ENCODE measurements around the gene ARID1B. TPM values are rescaled to one million over a fixed set of nuclear protein-coding genes. Genes with fewer than 3 reads are reported as not detected.

ARID1B gene
- total RNA-seq, 2 experiments from 2014 or later, result 90.1 to 164 TPM

DNA sequence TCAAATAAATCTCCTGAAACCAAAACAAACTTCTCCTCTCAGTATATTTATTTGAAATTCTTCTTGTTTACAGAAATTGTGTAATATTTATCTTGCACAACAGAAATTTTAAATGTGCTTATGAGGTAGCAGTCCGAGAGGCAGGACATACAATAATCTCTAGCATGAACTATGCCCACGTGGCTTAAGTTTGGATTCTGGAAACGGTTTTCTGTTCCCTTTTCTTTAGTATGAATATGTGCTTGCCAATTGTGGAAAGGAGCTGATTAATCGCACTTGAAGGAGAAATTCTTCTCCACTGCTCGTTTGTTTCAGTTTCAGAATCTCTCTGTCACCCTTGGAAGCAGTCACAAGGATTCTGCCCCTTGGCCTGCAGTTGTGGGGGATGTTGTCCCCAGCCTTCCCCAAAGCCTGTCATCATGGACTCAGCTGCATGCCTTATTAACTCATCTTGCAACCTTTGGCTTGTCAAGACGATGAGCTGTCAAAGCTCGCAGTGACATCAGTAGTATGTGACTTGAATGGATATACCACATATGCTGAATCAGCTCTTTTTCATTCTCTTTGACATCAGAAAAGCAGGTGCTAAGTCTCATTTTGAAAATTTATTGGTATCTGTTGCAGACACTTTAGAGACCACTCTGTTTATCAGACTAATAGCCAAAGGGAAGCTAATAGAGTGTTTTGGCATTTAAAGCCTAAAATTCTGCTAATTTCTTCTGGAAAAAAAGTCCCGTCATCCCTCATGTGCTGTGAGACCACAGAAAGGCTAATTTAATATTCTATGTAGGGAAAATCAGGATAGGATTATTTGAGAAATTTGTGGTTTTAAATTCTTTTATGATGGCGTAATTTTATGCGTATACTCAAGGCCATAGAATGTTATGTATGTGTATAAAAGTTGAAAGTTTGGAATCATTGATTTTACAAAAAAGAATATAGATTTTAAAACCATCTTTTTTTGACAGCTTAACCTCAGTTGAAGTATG is 186.8 kb downstream of the ARID1B start:
- TF ChIP-seq EZH2phosphoT487 (IDR thresholded peaks at IDR 0.05; ENCODE audit: borderline replicate concordance, low read depth, low read length) (no peak), CTCF (conservative IDR thresholded peaks at IDR 0.05; ENCODE audit: low read length) (no peak)
- H3K4me2 ChIP-seq (ENCODE audit: low read length), result peak overlapping the region; percentile 60
- H3K36me3 ChIP-seq (ENCODE audit: insufficient read depth, low read length), result no peaks in the 10 kb centered on the region; the same call in 1 of the 2 replicates
- CTCF ChIA-PET (ENCODE audit: unreplicated experiment), result no interaction called here
- DNase-seq (ENCODE audit: low spot score), result peak; percentile 34
- H3K27ac ChIP-seq (ENCODE audit: low read depth, low read length, poor library complexity, severe bottlenecking), result no peak overlapping the region
- peaks cover 62% of the 10 kb centered on the region; the same call in 1 of the 2 replicates for H3K79me2 ChIP-seq (ENCODE audit: insufficient read depth, low read depth, low read length)
- H2AFZ ChIP-seq (ENCODE audit: low read length), result no peak overlapping the region
- H3K4me3 ChIP-seq (ENCODE audit: low read depth, low read length, poor library complexity, severe bottlenecking), result peak overlapping the region; percentile 40
- peaks cover 14% of the 10 kb centered on the region for H3K4me1 ChIP-seq (ENCODE audit: insufficient read depth, low read length, poor library complexity, severe bottlenecking)
- intact Hi-C loops (cut with micrococcal nuclease; ENCODE audit: unreplicated experiment), result no loop called here
- POLR2A ChIA-PET, result interaction anchor here (1.0 to 2.8 kb wide), 7 partner anchors 10 to 155 kb away, joined by 4 to 21 read pairs (median 5); no protein-coding TSS in a partner anchor
- H4K20me1 ChIP-seq (ENCODE audit: insufficient read depth, low read length), result peaks cover under 1% of the 10 kb centered on the region; the same call in 1 of the 2 replicates
- no TSS peak for BruUV-seq (replicated peaks)
- H3K9me2 ChIP-seq (ENCODE audit: insufficient read depth, low read length), result no peaks in the 10 kb centered on the region
- no peaks in the 10 kb centered on the region for H3K9me3 ChIP-seq (ENCODE audit: low read length)

DNA sequence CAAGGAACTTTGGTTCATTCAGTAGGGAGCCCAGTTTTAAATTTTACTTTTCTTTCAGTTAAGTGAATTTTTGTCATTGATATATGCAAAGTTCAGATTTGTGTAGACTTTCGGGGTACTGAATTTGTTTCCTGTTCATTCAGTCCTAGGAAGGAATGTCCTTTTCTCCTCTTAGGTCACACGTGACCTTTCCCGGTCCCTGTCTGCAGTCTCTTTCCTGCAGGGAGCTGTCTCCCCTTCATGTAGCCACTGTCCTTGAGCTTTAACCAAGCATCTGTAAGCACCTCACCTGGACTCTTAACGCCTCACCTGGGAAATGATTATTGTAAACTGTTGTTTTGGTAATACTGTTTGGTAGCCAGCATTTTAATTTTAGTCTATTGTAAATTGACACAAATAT is 190.7 kb downstream of the ARID1B start:
- ChIA-PET POLR2A (interaction anchor here (0.7 to 1.3 kb wide), 4 partner anchors 10 to 205 kb away, joined by 3 read pairs; no protein-coding TSS in a partner anchor), CTCF (ENCODE audit: unreplicated experiment) (no interaction called here)
- Histone ChIP-seq H3K4me3 (ENCODE audit: low read depth, low read length, poor library complexity, severe bottlenecking) (no peak overlapping the region), H2AFZ (ENCODE audit: low read length) (no peak overlapping the region), H3K27ac (ENCODE audit: low read depth, low read length, poor library complexity, severe bottlenecking) (no peak overlapping the region), H3K9me3 (ENCODE audit: low read length) (no peaks in the 10 kb centered on the region), H3K9me2 (ENCODE audit: insufficient read depth, low read length) (no peaks in the 10 kb centered on the region), H3K36me3 (ENCODE audit: insufficient read depth, low read length) (no peaks in the 10 kb centered on the region), H3K4me1 (ENCODE audit: insufficient read depth, low read length, poor library complexity, severe bottlenecking) (peaks cover 37% of the 10 kb centered on the region), H3K4me2 (ENCODE audit: low read length) (no peak overlapping the region), H4K20me1 (ENCODE audit: insufficient read depth, low read length) (peaks cover 7% of the 10 kb centered on the region; the same call in 1 of the 2 replicates), H3K79me2 (ENCODE audit: insufficient read depth, low read depth, low read length) (peaks cover 83% of the 10 kb centered on the region)
- no peak for DNase-seq (ENCODE audit: low spot score)
- no TSS peak for BruUV-seq (replicated peaks)
- TF ChIP-seq CTCF (conservative IDR thresholded peaks at IDR 0.05; ENCODE audit: low read length) (no peak), EZH2phosphoT487 (IDR thresholded peaks at IDR 0.05; ENCODE audit: borderline replicate concordance, low read depth, low read length) (no peak)
- intact Hi-C loops (cut with micrococcal nuclease; ENCODE audit: unreplicated experiment), result no loop called here

Data from OCI-LY7 (cell line).